Measurements from ENCODE around the gene PKDREJ. TPM values are rescaled to one million over a fixed set of nuclear protein-coding genes. Genes with fewer than 3 reads are reported as not detected.

The PKDREJ gene
- total RNA-seq, 4 donors from 2014 or later: not detected

DNA sequence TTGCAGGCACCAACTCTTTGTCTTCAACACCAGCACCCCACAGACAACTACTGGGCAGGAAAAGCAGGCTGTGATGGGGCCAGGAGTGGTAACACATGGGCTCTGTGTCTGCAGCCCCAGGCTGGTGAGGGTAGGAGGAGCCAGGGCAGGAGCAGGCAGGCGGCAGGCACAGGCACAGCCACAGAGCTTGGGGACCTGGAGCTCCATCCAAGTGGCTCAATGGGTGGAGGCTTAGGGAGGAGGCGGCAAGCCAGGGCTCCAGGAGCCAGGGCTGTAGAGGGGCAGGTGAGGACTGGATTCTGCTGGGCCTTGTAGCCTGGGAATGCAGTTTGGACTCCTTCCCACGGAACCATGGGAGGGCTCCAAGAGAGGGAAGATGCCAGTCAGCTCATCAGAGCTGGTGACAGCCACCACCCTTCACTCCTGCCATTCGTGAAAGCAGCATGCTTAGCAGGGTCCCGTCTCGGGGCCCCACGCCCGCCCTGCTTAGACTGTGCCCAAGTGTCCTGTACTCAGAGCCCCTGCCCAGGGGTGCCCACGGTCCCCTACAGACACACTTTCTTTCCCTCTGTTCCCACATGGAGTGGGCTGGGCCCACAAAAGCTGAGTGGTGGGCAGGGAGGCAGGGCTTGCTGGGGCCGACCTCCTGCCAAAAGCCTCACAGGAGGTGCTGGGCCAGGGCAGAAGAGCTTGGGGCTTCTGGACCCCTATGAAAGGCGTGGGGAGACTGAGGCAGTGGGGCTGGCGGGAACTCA, 17.1 kb upstream of the PKDREJ start:
- Histone ChIP-seq H3K36me3 (peaks cover 0 to 78% of the 10 kb centered on the region in 2 donors), H3K27me3 (no peaks in the 10 kb centered on the region), H3K9me3 (no peaks in the 10 kb centered on the region), H3K4me1 (peaks cover 16 to 17% of the 10 kb centered on the region in 2 donors), H3K4me3 (no peak overlapping the region), H3K27ac (peak overlapping the region; percentile 66 to 83 (median 78))
- ATAC-seq: no peak
- in situ Hi-C loops (cut with MboI; ENCODE audit: low sequenced_read_pairs in 4 of 4) (no loop called here), intact Hi-C loops (cut with DNase I; ENCODE audit: low total_unique reads) (no loop called here)
- no peak for DNase-seq
- TF ChIP-seq CTCF (IDR thresholded peaks at IDR 0.05 in 4 of 5, conservative IDR thresholded peaks at IDR 0.05 in 1 of 5) (no peak), POLR2A (IDR thresholded peaks at IDR 0.05) (no peak)

- peaks cover 0 to 78% of the 10 kb centered on the region in 2 donors for H3K36me3 ChIP-seq
Observed at GRCh38 chr22:46278656-46279645, 15.8 kb upstream of the PKDREJ start.

DNA sequence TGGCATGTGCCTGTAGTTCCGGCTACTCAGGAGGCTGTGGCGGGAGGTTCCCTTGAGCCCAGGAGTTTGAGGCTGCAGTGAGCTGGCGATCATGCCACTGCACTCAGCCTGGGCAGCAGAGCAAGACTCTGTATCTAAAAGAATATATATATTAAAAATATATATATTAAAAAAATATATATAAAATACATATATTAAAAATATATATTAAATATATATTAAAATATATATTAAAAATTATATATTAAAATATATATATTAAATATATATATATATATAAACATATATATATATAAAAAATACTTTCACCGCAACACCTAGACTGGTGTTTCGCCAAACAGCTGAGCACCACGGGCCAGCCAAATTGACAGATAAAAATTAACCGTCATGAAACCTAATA, 13.4 kb upstream of the PKDREJ start:
- TF ChIP-seq CTCF (IDR thresholded peaks at IDR 0.05 in 4 of 5, conservative IDR thresholded peaks at IDR 0.05 in 1 of 5) (no peak), POLR2A (IDR thresholded peaks at IDR 0.05) (no peak)

More at GRCh38 chr22:46278656-46279645, 15.8 kb upstream of the PKDREJ start:
- in situ Hi-C loops (cut with MboI; ENCODE audit: low sequenced_read_pairs in 4 of 4): no loop called here
- intact Hi-C loops (cut with DNase I; ENCODE audit: low total_unique reads): no loop called here
- DNase-seq (no peak), ATAC-seq (no peak)
- Histone ChIP-seq H3K9me3 (no peaks in the 10 kb centered on the region), H3K4me1 (peaks cover 16 to 17% of the 10 kb centered on the region in 2 donors), H3K27ac (peak overlapping the region in 3 of 4 donors; percentile 77 to 83 (median 78)), H3K27me3 (no peaks in the 10 kb centered on the region), H3K4me3 (no peak overlapping the region)
- no peak for TF ChIP-seq CTCF (IDR thresholded peaks at IDR 0.05 in 4 of 5, conservative IDR thresholded peaks at IDR 0.05 in 1 of 5)
- TF ChIP-seq POLR2A (IDR thresholded peaks at IDR 0.05): no peak

GRCh38 chr22:46275455-46276122, 12.4 kb upstream of the PKDREJ start:
- intact Hi-C loops (cut with DNase I; ENCODE audit: low total_unique reads): no loop called here
- Histone ChIP-seq H3K36me3 (peaks cover 0 to 75% of the 10 kb centered on the region in 2 donors), H3K4me3 (no peak overlapping the region), H3K4me1 (peaks cover 15 to 16% of the 10 kb centered on the region in 2 donors), H3K27ac (peak overlapping the region in 1 of 4 donors; percentile 16), H3K9me3 (no peaks in the 10 kb centered on the region), H3K27me3 (no peaks in the 10 kb centered on the region)
- TF ChIP-seq POLR2A (IDR thresholded peaks at IDR 0.05) (no peak), CTCF (IDR thresholded peaks at IDR 0.05 in 4 of 5, conservative IDR thresholded peaks at IDR 0.05 in 1 of 5) (no peak)
- in situ Hi-C loops (cut with MboI; ENCODE audit: low sequenced_read_pairs in 4 of 4): no loop called here
- ATAC-seq (no peak), DNase-seq (no peak)

More for the DNA sequence above, 13.4 kb upstream of the PKDREJ start:
- no peaks in the 10 kb centered on the region for H3K9me3 ChIP-seq
- no peaks in the 10 kb centered on the region for H3K27me3 ChIP-seq
- intact Hi-C loops (cut with DNase I; ENCODE audit: low total_unique reads): no loop called here
- H3K36me3 ChIP-seq: peaks cover 0 to 82% of the 10 kb centered on the region in 2 donors
- H3K27ac ChIP-seq: no peak overlapping the region
- H3K4me3 ChIP-seq: no peak overlapping the region
- peaks cover 16 to 17% of the 10 kb centered on the region in 2 donors for H3K4me1 ChIP-seq
- in situ Hi-C loops (cut with MboI; ENCODE audit: low sequenced_read_pairs in 4 of 4): no loop called here
- DNase-seq (no peak), ATAC-seq (no peak)
